H9 (cell line): ENCODE measurements around the gene ADAMTS16. TPM values are rescaled to one million over a fixed set of nuclear protein-coding genes. Genes with fewer than 3 reads are reported as not detected.

Experiments
- DNase-seq: peaks from one replicate; pipeline ENCODE4 v3.0.0-alpha.2; 2017
- H2AFZ ChIP-seq: one replicate; pipeline ENCODE4 v1.6.1; 2013; ENCODE audit warnings: mild to moderate bottlenecking, low read length, control low read depth, moderate library complexity
- H2AK5ac ChIP-seq: 2 replicates; pipeline ENCODE4 v1.6.1; 2013; ENCODE audit warnings: low read length, control low read depth, mixed read lengths; ENCODE audit not compliant: insufficient read length
- H2BK120ac ChIP-seq: one replicate; pipeline ENCODE4 v1.6.1; 2013; ENCODE audit warnings: low read depth, mild to moderate bottlenecking, low read length, control low read depth, inconsistent platforms; ENCODE audit not compliant: poor library complexity, severe bottlenecking
- H2BK12ac ChIP-seq: 2 replicates; pipeline ENCODE4 v1.6.1; 2013; ENCODE audit warnings: low read length, control low read depth, mixed read lengths, low read depth; ENCODE audit not compliant: insufficient read length
- H2BK15ac ChIP-seq: 2 replicates; pipeline ENCODE4 v1.6.1; 2013; ENCODE audit warnings: low read depth, low read length, control low read depth
- H2BK20ac ChIP-seq: one replicate; pipeline ENCODE4 v1.6.1; 2013; ENCODE audit warnings: low read depth, mild to moderate bottlenecking, low read length, control low read depth, inconsistent platforms; ENCODE audit not compliant: poor library complexity, severe bottlenecking
- H2BK5ac ChIP-seq: 2 replicates; pipeline ENCODE4 v1.6.1; 2013; ENCODE audit warnings: low read length, control low read depth, mixed read lengths; ENCODE audit not compliant: insufficient read length
- H3K14ac ChIP-seq: 2 replicates; pipeline ENCODE4 v1.6.1; 2013; ENCODE audit warnings: low read length, control low read depth; ENCODE audit not compliant: insufficient read depth
- H3K18ac ChIP-seq: 2 replicates; pipeline ENCODE4 v1.6.1; 2013; ENCODE audit warnings: low read depth, mild to moderate bottlenecking, mixed read lengths, low read length, control low read depth; ENCODE audit not compliant: insufficient read length
- H3K23ac ChIP-seq: 2 replicates; pipeline ENCODE4 v1.6.1; 2013; ENCODE audit warnings: low read length, control low read depth, mixed read lengths, low read depth; ENCODE audit not compliant: insufficient read length
- H3K23me2 ChIP-seq: 2 replicates; pipeline ENCODE4 v1.6.1; 2013; ENCODE audit warnings: low read depth, mild to moderate bottlenecking, mixed read lengths, low read length, control low read depth; ENCODE audit not compliant: insufficient read length, poor library complexity, severe bottlenecking
- H3K27ac ChIP-seq: 2 replicates; pipeline ENCODE4 v1.5.1; 2013; ENCODE audit warnings: low read length, control low read depth, mixed read lengths, low read depth; ENCODE audit not compliant: insufficient read length
- H3K27me3 ChIP-seq: 2 replicates; pipeline ENCODE4 v1.6.1; 2013; ENCODE audit warnings: low read length, control low read depth, inconsistent platforms; ENCODE audit not compliant: insufficient read depth
- H3K4ac ChIP-seq: 2 replicates; pipeline ENCODE4 v1.6.1; 2013; ENCODE audit warnings: low read depth, mild to moderate bottlenecking, control low read depth, inconsistent platforms, low read length, moderate library complexity
- H3K4me1 ChIP-seq: 2 replicates; pipeline ENCODE4 v1.6.1; 2013; ENCODE audit warnings: low read length, control low read depth, inconsistent platforms; ENCODE audit not compliant: insufficient read depth
- H3K4me2 ChIP-seq: 2 replicates; pipeline ENCODE4 v1.6.1; 2013; ENCODE audit warnings: low read length, control low read depth, mixed read lengths; ENCODE audit not compliant: insufficient read length, insufficient read depth
- H3K56ac ChIP-seq: 2 replicates; pipeline ENCODE4 v1.6.1; 2013; ENCODE audit warnings: low read depth, mild to moderate bottlenecking, mixed read lengths, low read length, control low read depth; ENCODE audit not compliant: insufficient read length
- H3K79me1 ChIP-seq: 2 replicates; pipeline ENCODE4 v1.6.1; 2013; ENCODE audit warnings: low read depth, mild to moderate bottlenecking, moderate library complexity, low read length, control low read depth, inconsistent platforms; ENCODE audit not compliant: insufficient read depth, poor library complexity, severe bottlenecking
- H3K79me2 ChIP-seq: 2 replicates; pipeline ENCODE4 v1.6.1; 2013; ENCODE audit warnings: low read length, control low read depth, inconsistent platforms; ENCODE audit not compliant: insufficient read depth
- H3K9ac ChIP-seq: 2 replicates; pipeline ENCODE4 v1.6.1; 2013; ENCODE audit warnings: low read length, control low read depth, mixed read lengths; ENCODE audit not compliant: insufficient read length; ENCODE audit errors: extremely low read depth
- H3K9me3 ChIP-seq: one replicate; pipeline ENCODE4 v1.6.1; 2013; ENCODE audit warnings: low read depth, low read length, inconsistent platforms; ENCODE audit not compliant: control insufficient read depth
- H3T11ph ChIP-seq: one replicate; pipeline ENCODE4 v1.6.1; 2013; ENCODE audit warnings: mild to moderate bottlenecking, low read length, control low read depth, inconsistent platforms
- H4K20me1 ChIP-seq: one replicate; pipeline ENCODE4 v1.6.1; 2013; ENCODE audit not compliant: control insufficient read depth, insufficient read length, insufficient read depth
- H4K5ac ChIP-seq: 2 replicates; pipeline ENCODE4 v1.6.1; 2013; ENCODE audit warnings: low read depth, mild to moderate bottlenecking, mixed read lengths, low read length, control low read depth; ENCODE audit not compliant: insufficient read length
- H4K8ac ChIP-seq: replicated peaks from 2 replicates; pipeline ENCODE4 v1.6.1; 2013; ENCODE audit warnings: low read length, control low read depth, mixed read lengths, low read depth; ENCODE audit not compliant: insufficient read length
- H4K91ac ChIP-seq: 2 replicates; pipeline ENCODE4 v1.6.1; 2013; ENCODE audit warnings: low read depth, mild to moderate bottlenecking, moderate library complexity, mixed read lengths, low read length, control low read depth; ENCODE audit not compliant: insufficient read length
- H3K27ac Mint-ChIP-seq, 3 experiments: 2 replicates in 2 of 3; 3 replicates in 1 of 3; pipeline ENCODE4 v1.8.0; 2020 to 2021; ENCODE audit warnings: mixed read lengths in 3 of 3, mild to moderate bottlenecking in 1 of 3, moderate library complexity in 1 of 3
- H3K27me3 Mint-ChIP-seq: 2 replicates; pipeline ENCODE4 v1.8.0; 2021; ENCODE audit warnings: low read depth, mild to moderate bottlenecking, moderate library complexity, mixed read lengths
- H3K36me3 Mint-ChIP-seq, 3 experiments: 2 replicates in 2 of 3; 3 replicates in 1 of 3; pipeline ENCODE4 v1.8.0; 2020 to 2021; ENCODE audit warnings: low read depth in 3 of 3, mixed read lengths in 3 of 3; ENCODE audit not compliant: insufficient read depth in 1 of 3
- H3K4me1 Mint-ChIP-seq, 2 experiments: 2 replicates each; pipeline ENCODE4 v1.8.0; 2020; ENCODE audit warnings: mixed read lengths in 2 of 2
- H3K4me3 Mint-ChIP-seq, 2 experiments: 2 replicates in 1 of 2; 3 replicates in 1 of 2; pipeline ENCODE4 v1.8.0; 2020 to 2021; ENCODE audit warnings: mild to moderate bottlenecking in 2 of 2, mixed read lengths in 2 of 2, moderate library complexity in 1 of 2
- H3K9me3 Mint-ChIP-seq, 2 experiments: 2 replicates in 1 of 2; 3 replicates in 1 of 2; pipeline ENCODE4 v1.8.0; 2020; ENCODE audit warnings: mild to moderate bottlenecking in 2 of 2, mixed read lengths in 2 of 2, moderate library complexity in 1 of 2
- CTCF ChIP-seq: fragments of 200-600 bp; sonication (generic); conservative IDR thresholded peaks from 3 replicates; pipeline ENCODE4 v1.8.0; 2021; ENCODE audit warnings: antibody characterized with exemption, mild to moderate bottlenecking
- WGBS: extraction: QIAGEN DNeasy Blood & Tissue Kit; methylation state at CpG from one replicate; pipeline ENCODE4 v1.1.7; 2013; ENCODE audit warnings: missing lambda C conversion rate, low lambda C conversion rate, mixed read lengths; ENCODE audit not compliant: insufficient read length; ENCODE audit errors: extremely low coverage; 5-methylcytosine and 5-hydroxymethylcytosine counted together
- total RNA-seq: library from RNA; stranded (reverse); gene quantifications from 2 replicates; pipeline ENCODE4 v1.2.1, GENCODE V29; 2021

Gene ADAMTS16
- total RNA-seq, 1 experiment from 2014 or later = 4.5 TPM

- Mint-ChIP-seq H3K4me1 (peaks cover 41 to 44% of the 10 kb centered on the region in 2 experiments), H3K27ac (no peak overlapping the region), H3K27me3 (no peaks in the 10 kb centered on the region; the same call in 1 of the 2 replicates), H3K36me3 (peaks cover 2 to 8% (median 4%) of the 10 kb centered on the region in 3 experiments; a peak in 6 of 7 replicates), H3K4me3 (no peak overlapping the region), H3K9me3 (peaks cover 0 to 2% of the 10 kb centered on the region in 2 experiments; a peak in 2 of 5 replicates)
- Histone ChIP-seq H3K4ac (no peak overlapping the region), H3K27me3 (no peaks in the 10 kb centered on the region), H3K9me3 (no peaks in the 10 kb centered on the region), H2BK20ac (no peak overlapping the region), H2AFZ (no peak overlapping the region), H3K23ac (no peak overlapping the region), H2BK120ac (no peak overlapping the region), H4K20me1 (peaks cover 4% of the 10 kb centered on the region), H2AK5ac (no peak overlapping the region), H3K56ac (no peak overlapping the region), H3K4me1 (peaks cover 2% of the 10 kb centered on the region; the same call in 1 of the 2 replicates), H4K8ac (no peak overlapping the region), H3K23me2 (no peaks in the 10 kb centered on the region), H3K27ac (no peak overlapping the region), H3K4me2 (no peak overlapping the region), H2BK12ac (no peak overlapping the region), H3K79me2 (no peaks in the 10 kb centered on the region), H4K91ac (no peak overlapping the region), H3K79me1 (no peaks in the 10 kb centered on the region), H2BK5ac (no peak overlapping the region), H2BK15ac (no peak overlapping the region), H3K9ac (no peak overlapping the region), H3K18ac (no peak overlapping the region), H4K5ac (no peak overlapping the region), H3T11ph (no peak overlapping the region), H3K14ac (no peak overlapping the region)
- DNase-seq = no peak
- no peak for TF ChIP-seq CTCF
- no CpG with 5 or more reads among the region's 5 CpGs for whole genome bisulfite sequencing
Observed at GRCh38 chr5:5309645-5310044, 169.5 kb downstream of the ADAMTS16 start.
